Measurements from ENCODE around the gene SLC7A14. TPM values are rescaled to one million over a fixed set of nuclear protein-coding genes. Genes with fewer than 3 reads are reported as not detected.

Gene SLC7A14
- total RNA-seq, 1 donor from 2014 or later: under 0.01 TPM

- Histone ChIP-seq H3K4me3 (ENCODE audit: low read depth, low read length) (no peak overlapping the region), H3K27me3 (ENCODE audit: control insufficient read depth, insufficient read depth, low read length) (no peaks in the 10 kb centered on the region), H3K36me3 (ENCODE audit: control insufficient read depth, insufficient read depth, low read length) (no peaks in the 10 kb centered on the region)
- no peak for FAIRE-seq
- no peak for DNase-seq (ENCODE audit: low read depth)
- no peak for TF ChIP-seq CTCF (IDR thresholded peaks at IDR 0.05; ENCODE audit: insufficient read depth, low read length, severe bottlenecking)
Observed at GRCh38 chr3:170442947-170443346, 142.9 kb downstream of the SLC7A14 start.

GRCh38 chr3:170441412-170441811, 144.5 kb downstream of the SLC7A14 start:
- DNase-seq (ENCODE audit: low read depth): no peak
- FAIRE-seq: no peak
- Histone ChIP-seq H3K36me3 (ENCODE audit: control insufficient read depth, insufficient read depth, low read length) (no peaks in the 10 kb centered on the region), H3K4me3 (ENCODE audit: low read depth, low read length) (no peak overlapping the region), H3K27me3 (ENCODE audit: control insufficient read depth, insufficient read depth, low read length) (no peaks in the 10 kb centered on the region)
- TF ChIP-seq CTCF (IDR thresholded peaks at IDR 0.05; ENCODE audit: insufficient read depth, low read length, severe bottlenecking): no peak

GRCh38 chr3:170440344-170440743, 145.5 kb downstream of the SLC7A14 start:
- FAIRE-seq: no peak
- Histone ChIP-seq H3K4me3 (ENCODE audit: low read depth, low read length) (no peak overlapping the region), H3K27me3 (ENCODE audit: control insufficient read depth, insufficient read depth, low read length) (no peaks in the 10 kb centered on the region), H3K36me3 (ENCODE audit: control insufficient read depth, insufficient read depth, low read length) (no peaks in the 10 kb centered on the region)
- no peak for TF ChIP-seq CTCF (IDR thresholded peaks at IDR 0.05; ENCODE audit: insufficient read depth, low read length, severe bottlenecking)
- peak; percentile 75 for DNase-seq (ENCODE audit: low read depth)

GRCh38 chr3:170438836-170439235, 147.0 kb downstream of the SLC7A14 start:
- Histone ChIP-seq H3K4me3 (ENCODE audit: low read depth, low read length) (no peak overlapping the region), H3K27me3 (ENCODE audit: control insufficient read depth, insufficient read depth, low read length) (peaks cover 1% of the 10 kb centered on the region), H3K36me3 (ENCODE audit: control insufficient read depth, insufficient read depth, low read length) (no peaks in the 10 kb centered on the region)
- no peak for TF ChIP-seq CTCF (IDR thresholded peaks at IDR 0.05; ENCODE audit: insufficient read depth, low read length, severe bottlenecking)
- FAIRE-seq (no peak), DNase-seq (ENCODE audit: low read depth) (no peak)

GRCh38 chr3:170437696-170438407, 148.0 kb downstream of the SLC7A14 start:
- no peak for TF ChIP-seq CTCF (IDR thresholded peaks at IDR 0.05; ENCODE audit: insufficient read depth, low read length, severe bottlenecking)
- FAIRE-seq (no peak), DNase-seq (ENCODE audit: low read depth) (no peak)
- peaks cover 1% of the 10 kb centered on the region for H3K27me3 ChIP-seq (ENCODE audit: control insufficient read depth, insufficient read depth, low read length)
- no peaks in the 10 kb centered on the region for H3K36me3 ChIP-seq (ENCODE audit: control insufficient read depth, insufficient read depth, low read length)
- H3K4me3 ChIP-seq (ENCODE audit: low read depth, low read length): no peak overlapping the region

- FAIRE-seq: no peak
- H3K36me3 ChIP-seq (ENCODE audit: control insufficient read depth, insufficient read depth, low read length): no peaks in the 10 kb centered on the region
- DNase-seq (ENCODE audit: low read depth): no peak
- TF ChIP-seq CTCF (IDR thresholded peaks at IDR 0.05; ENCODE audit: insufficient read depth, low read length, severe bottlenecking): no peak
- no peak overlapping the region for H3K4me3 ChIP-seq (ENCODE audit: low read depth, low read length)
- H3K27me3 ChIP-seq (ENCODE audit: control insufficient read depth, insufficient read depth, low read length): peaks cover 1% of the 10 kb centered on the region
Observed at GRCh38 chr3:170437176-170437575, 148.7 kb downstream of the SLC7A14 start.
